ENCODE measurements around the gene TAF6L. TPM values are rescaled to one million over a fixed set of nuclear protein-coding genes. Genes with fewer than 3 reads are reported as not detected.

TAF6L gene
- total and polyA plus RNA-seq, 9 of the 15 experiments (the other 6 are each of a cell fraction or from before 2014, with no cell fraction given) = 0.04 to 45.5 (median 20.8) TPM

DNA sequence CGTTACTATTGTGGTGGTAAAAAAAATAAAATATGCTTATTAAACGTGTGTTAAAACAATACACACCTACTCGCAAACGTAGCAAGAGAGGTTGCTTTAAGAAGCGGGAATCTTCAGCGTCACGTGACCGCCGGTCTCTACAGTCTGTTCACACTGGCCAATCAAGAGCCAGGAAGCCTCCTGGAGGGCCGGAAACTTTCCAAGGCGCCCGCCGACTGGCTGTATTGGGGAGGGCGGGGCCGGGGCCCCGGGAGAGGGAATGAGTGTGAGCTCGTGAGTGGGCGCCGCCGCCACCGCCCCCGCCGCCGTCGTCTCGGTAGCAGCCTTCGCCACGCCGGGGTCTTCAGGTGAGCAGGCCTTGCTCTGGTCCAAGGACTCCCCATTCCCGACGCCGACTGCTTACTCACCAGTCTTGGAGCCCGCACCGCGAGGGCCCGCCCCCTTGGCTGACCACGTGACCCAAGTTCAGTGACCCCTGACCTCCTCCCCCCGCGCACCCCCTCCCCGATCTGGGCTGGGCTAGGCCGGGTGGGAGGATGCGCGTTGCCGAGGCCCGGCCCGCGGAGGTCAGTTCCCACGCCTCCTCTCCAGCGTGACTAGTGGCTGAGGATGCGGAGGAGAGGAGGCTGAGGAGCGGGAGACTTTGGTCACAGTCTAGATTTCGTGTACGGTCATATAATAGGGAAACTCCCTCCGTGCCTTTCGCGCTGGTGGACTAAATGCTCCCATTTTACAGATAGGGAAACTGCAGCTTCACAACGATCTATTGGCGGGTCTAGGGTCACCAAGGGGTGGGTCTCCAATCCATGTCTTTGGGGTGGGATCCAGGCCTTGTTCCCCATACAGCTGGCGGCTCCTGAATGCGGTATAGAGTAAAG, at the start of gene TAF6L (continued):
- TF ChIP-seq, protein P1, sequence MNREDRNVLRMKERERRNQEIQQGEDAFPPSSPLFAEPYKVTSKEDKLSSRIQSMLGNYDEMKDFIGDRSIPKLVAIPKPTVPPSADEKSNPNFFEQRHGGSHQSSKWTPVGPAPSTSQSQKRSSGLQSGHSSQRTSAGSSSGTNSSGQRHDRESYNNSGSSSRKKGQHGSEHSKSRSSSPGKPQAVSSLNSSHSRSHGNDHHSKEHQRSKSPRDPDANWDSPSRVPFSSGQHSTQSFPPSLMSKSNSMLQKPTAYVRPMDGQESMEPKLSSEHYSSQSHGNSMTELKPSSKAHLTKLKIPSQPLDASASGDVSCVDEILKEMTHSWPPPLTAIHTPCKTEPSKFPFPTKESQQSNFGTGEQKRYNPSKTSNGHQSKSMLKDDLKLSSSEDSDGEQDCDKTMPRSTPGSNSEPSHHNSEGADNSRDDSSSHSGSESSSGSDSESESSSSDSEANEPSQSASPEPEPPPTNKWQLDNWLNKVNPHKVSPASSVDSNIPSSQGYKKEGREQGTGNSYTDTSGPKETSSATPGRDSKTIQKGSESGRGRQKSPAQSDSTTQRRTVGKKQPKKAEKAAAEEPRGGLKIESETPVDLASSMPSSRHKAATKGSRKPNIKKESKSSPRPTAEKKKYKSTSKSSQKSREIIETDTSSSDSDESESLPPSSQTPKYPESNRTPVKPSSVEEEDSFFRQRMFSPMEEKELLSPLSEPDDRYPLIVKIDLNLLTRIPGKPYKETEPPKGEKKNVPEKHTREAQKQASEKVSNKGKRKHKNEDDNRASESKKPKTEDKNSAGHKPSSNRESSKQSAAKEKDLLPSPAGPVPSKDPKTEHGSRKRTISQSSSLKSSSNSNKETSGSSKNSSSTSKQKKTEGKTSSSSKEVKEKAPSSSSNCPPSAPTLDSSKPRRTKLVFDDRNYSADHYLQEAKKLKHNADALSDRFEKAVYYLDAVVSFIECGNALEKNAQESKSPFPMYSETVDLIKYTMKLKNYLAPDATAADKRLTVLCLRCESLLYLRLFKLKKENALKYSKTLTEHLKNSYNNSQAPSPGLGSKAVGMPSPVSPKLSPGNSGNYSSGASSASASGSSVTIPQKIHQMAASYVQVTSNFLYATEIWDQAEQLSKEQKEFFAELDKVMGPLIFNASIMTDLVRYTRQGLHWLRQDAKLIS (CRISPR knock-in tag; IDR thresholded peaks at IDR 0.05) = no peak
- TF ChIP-seq CREM (IDR thresholded peaks at IDR 0.05; ENCODE audit: low read depth) (peak; percentile 32), TOE1 (IDR thresholded peaks at IDR 0.05; ENCODE audit: borderline replicate concordance) (peak; percentile 99), TOE1 (CRISPR knock-in tag; IDR thresholded peaks at IDR 0.05; ENCODE audit: borderline replicate concordance, low read depth) (no peak), RFX7 (CRISPR knock-in tag; IDR thresholded peaks at IDR 0.05) (no peak), POLR2A (conservative IDR thresholded peaks at IDR 0.05) (peak; percentile 86), ATF1 (CRISPR knock-in tag; IDR thresholded peaks at IDR 0.05) (no peak), ATF1 (tag; IDR thresholded peaks at IDR 0.05) (peak; percentile 74), ZNF174 (CRISPR knock-in tag; IDR thresholded peaks at IDR 0.05) (no peak), MAFF (IDR thresholded peaks at IDR 0.05; ENCODE audit: low read length) (no peak), ZBTB1 (CRISPR knock-in tag; IDR thresholded peaks at IDR 0.05; ENCODE audit: borderline replicate concordance, low read depth) (no peak)
- TF ChIP-seq, protein P2, sequence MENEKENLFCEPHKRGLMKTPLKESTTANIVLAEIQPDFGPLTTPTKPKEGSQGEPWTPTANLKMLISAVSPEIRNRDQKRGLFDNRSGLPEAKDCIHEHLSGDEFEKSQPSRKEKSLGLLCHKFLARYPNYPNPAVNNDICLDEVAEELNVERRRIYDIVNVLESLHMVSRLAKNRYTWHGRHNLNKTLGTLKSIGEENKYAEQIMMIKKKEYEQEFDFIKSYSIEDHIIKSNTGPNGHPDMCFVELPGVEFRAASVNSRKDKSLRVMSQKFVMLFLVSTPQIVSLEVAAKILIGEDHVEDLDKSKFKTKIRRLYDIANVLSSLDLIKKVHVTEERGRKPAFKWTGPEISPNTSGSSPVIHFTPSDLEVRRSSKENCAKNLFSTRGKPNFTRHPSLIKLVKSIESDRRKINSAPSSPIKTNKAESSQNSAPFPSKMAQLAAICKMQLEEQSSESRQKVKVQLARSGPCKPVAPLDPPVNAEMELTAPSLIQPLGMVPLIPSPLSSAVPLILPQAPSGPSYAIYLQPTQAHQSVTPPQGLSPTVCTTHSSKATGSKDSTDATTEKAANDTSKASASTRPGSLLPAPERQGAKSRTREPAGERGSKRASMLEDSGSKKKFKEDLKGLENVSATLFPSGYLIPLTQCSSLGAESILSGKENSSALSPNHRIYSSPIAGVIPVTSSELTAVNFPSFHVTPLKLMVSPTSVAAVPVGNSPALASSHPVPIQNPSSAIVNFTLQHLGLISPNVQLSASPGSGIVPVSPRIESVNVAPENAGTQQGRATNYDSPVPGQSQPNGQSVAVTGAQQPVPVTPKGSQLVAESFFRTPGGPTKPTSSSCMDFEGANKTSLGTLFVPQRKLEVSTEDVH (IDR thresholded peaks at IDR 0.05; ENCODE audit: low read depth, partially characterized antibody) = peak; percentile 68
- TF ChIP-seq, protein P3, sequence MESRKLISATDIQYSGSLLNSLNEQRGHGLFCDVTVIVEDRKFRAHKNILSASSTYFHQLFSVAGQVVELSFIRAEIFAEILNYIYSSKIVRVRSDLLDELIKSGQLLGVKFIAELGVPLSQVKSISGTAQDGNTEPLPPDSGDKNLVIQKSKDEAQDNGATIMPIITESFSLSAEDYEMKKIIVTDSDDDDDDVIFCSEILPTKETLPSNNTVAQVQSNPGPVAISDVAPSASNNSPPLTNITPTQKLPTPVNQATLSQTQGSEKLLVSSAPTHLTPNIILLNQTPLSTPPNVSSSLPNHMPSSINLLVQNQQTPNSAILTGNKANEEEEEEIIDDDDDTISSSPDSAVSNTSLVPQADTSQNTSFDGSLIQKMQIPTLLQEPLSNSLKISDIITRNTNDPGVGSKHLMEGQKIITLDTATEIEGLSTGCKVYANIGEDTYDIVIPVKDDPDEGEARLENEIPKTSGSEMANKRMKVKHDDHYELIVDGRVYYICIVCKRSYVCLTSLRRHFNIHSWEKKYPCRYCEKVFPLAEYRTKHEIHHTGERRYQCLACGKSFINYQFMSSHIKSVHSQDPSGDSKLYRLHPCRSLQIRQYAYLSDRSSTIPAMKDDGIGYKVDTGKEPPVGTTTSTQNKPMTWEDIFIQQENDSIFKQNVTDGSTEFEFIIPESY (CRISPR knock-in tag; IDR thresholded peaks at IDR 0.05) = peak; percentile 25
- TF ChIP-seq, protein P4, sequence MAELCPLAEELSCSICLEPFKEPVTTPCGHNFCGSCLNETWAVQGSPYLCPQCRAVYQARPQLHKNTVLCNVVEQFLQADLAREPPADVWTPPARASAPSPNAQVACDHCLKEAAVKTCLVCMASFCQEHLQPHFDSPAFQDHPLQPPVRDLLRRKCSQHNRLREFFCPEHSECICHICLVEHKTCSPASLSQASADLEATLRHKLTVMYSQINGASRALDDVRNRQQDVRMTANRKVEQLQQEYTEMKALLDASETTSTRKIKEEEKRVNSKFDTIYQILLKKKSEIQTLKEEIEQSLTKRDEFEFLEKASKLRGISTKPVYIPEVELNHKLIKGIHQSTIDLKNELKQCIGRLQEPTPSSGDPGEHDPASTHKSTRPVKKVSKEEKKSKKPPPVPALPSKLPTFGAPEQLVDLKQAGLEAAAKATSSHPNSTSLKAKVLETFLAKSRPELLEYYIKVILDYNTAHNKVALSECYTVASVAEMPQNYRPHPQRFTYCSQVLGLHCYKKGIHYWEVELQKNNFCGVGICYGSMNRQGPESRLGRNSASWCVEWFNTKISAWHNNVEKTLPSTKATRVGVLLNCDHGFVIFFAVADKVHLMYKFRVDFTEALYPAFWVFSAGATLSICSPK (IDR thresholded peaks at IDR 0.05; ENCODE audit: borderline replicate concordance) = no peak
- TF ChIP-seq, protein P5, sequence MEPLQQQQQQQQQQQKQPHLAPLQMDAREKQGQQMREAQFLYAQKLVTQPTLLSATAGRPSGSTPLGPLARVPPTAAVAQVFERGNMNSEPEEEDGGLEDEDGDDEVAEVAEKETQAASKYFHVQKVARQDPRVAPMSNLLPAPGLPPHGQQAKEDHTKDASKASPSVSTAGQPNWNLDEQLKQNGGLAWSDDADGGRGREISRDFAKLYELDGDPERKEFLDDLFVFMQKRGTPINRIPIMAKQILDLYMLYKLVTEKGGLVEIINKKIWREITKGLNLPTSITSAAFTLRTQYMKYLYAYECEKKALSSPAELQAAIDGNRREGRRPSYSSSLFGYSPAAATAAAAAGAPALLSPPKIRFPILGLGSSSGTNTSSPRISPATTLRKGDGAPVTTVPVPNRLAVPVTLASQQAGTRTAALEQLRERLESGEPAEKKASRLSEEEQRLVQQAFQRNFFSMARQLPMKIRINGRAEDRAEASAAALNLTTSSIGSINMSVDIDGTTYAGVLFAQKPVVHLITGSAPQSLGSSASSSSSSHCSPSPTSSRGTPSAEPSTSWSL (CRISPR knock-in tag; IDR thresholded peaks at IDR 0.05; ENCODE audit: borderline replicate concordance) = no peak
